Thyroid gland (tissue), 4 donors: ENCODE measurements around the gene NEK2. TPM values are rescaled to one million over a fixed set of nuclear protein-coding genes. Genes with fewer than 3 reads are reported as not detected.
A peak's percentile ranks its signal among the peaks of the same experiment; 100 is the strongest.

Experiments used
- DNase-seq, 2 donors: peaks; one replicate each; pipeline ENCODE4 v3.0.0-alpha.2; 2019
- H3K27ac ChIP-seq, 3 donors: fragments of 200-600 bp; sonication (generic); 1 replicate in 2 of 3; 2 replicates in 1 of 3; pipeline ENCODE4 v1.5.1; 2016 to 2019; ENCODE audit warnings: mild to moderate bottlenecking in 1 of 3, moderate library complexity in 1 of 3
- H3K27me3 ChIP-seq: fragments of 200-600 bp; sonication (generic); one replicate; pipeline ENCODE4 v1.5.1; 2019
- H3K36me3 ChIP-seq, 2 donors: fragments of 200-600 bp; sonication (generic); one replicate each; pipeline ENCODE4 v1.5.1; 2016 to 2019
- H3K4me1 ChIP-seq, 2 donors: fragments of 200-600 bp; sonication (generic); one replicate each; pipeline ENCODE4 v1.5.1; 2017 to 2019
- H3K4me3 ChIP-seq, 3 donors: fragments of 200-600 bp; sonication (generic); replicated peaks in 1 of 3; 1 replicate in 2 of 3; 2 replicates in 1 of 3; pipeline ENCODE4 v1.5.1; 2016; ENCODE audit warnings: mild to moderate bottlenecking in 1 of 3
- H3K9me3 ChIP-seq: fragments of 200-600 bp; sonication (generic); one replicate; pipeline ENCODE4 v1.5.1; 2017
- CTCF ChIP-seq, 6 experiments: fragments of 200-600 bp in 3 of 6; fragments of 450-650 bp in 3 of 6; sonication (generic) in 3 of 6; IDR thresholded peaks; one replicate each; pipeline ENCODE4 v1.5.1; 2016 to 2019; ENCODE audit warnings: antibody characterized with exemption in 6 of 6, mild to moderate bottlenecking in 2 of 6, inconsistent platforms in 1 of 6, moderate library complexity in 1 of 6
- POLR2A ChIP-seq, 2 donors: fragments of 450-650 bp; IDR thresholded peaks; one replicate each; pipeline ENCODE4 v1.6.1; 2017; ENCODE audit warnings: antibody characterized with exemption in 2 of 2, mild to moderate bottlenecking in 2 of 2, moderate library complexity in 1 of 2
- WGBS, 2 donors: methylation state at CpG; one replicate each; pipeline ENCODE4 v1.1.5; 2017; 5-methylcytosine and 5-hydroxymethylcytosine counted together
- intact Hi-C: fragments of 100-400 bp; cut with DNase I; formaldehyde crosslinking; loops from one replicate; pipeline ENCODE4 v1.15.1; 2023
- total RNA-seq, 4 donors: library from RNA; depleted of rRNA; stranded (reverse); fragments of >200 nt; gene quantifications; one replicate each; pipeline ENCODE4 v1.2.3, GENCODE V29; 2016

The NEK2 gene
- total RNA-seq, 4 donors from 2014 or later: 0.11 to 2.4 (median 0.40) TPM; not detected in 1

GRCh38 chr1:211633524-211633846, 41.9 kb downstream of the NEK2 start:
- WGBS, 2 donors: 87% methylated on average over 8 of the region's 8 CpGs

GRCh38 chr1:211632808-211633523, 42.5 kb downstream of the NEK2 start:
- DNase-seq: peak; percentile 90 to 92
- no peak overlapping the region for H3K4me3 ChIP-seq
- TF ChIP-seq CTCF (IDR thresholded peaks at IDR 0.05) (no peak), POLR2A (IDR thresholded peaks at IDR 0.05) (no peak)
- intact Hi-C loops: no loop called here
- no peaks in the 10 kb centered on the region for H3K9me3 ChIP-seq
- WGBS, 2 donors: 40 to 66% methylated on average over 1 to 5 of the region's 13 CpGs
- H3K4me1 ChIP-seq: peaks cover 7 to 14% of the 10 kb centered on the region in 2 donors
- no peaks in the 10 kb centered on the region for H3K27me3 ChIP-seq
- peak overlapping the region in 2 of 3 donors; percentile 49 to 56 for H3K27ac ChIP-seq
- H3K36me3 ChIP-seq: no peaks in the 10 kb centered on the region

More at GRCh38 chr1:211633524-211633846, 41.9 kb downstream of the NEK2 start:
- H3K9me3 ChIP-seq: no peaks in the 10 kb centered on the region
- H3K36me3 ChIP-seq: no peaks in the 10 kb centered on the region
- peaks cover 7 to 14% of the 10 kb centered on the region in 2 donors for H3K4me1 ChIP-seq
- DNase-seq: no peak
- H3K27ac ChIP-seq: no peak overlapping the region
- no peak for TF ChIP-seq CTCF (IDR thresholded peaks at IDR 0.05)
- no peak for TF ChIP-seq POLR2A (IDR thresholded peaks at IDR 0.05)
- H3K4me3 ChIP-seq: no peak overlapping the region
- H3K27me3 ChIP-seq: no peaks in the 10 kb centered on the region
- intact Hi-C loops: no loop called here

GRCh38 chr1:211632117-211632807, 43.2 kb downstream of the NEK2 start:
- H3K4me1 ChIP-seq: peaks cover 7 to 14% of the 10 kb centered on the region in 2 donors
- no peaks in the 10 kb centered on the region for H3K27me3 ChIP-seq
- 92% methylated on average over 13 to 16 of the region's 16 CpGs for WGBS, 2 donors
- H3K36me3 ChIP-seq: no peaks in the 10 kb centered on the region
- TF ChIP-seq POLR2A (IDR thresholded peaks at IDR 0.05) (no peak), CTCF (IDR thresholded peaks at IDR 0.05) (no peak)
- H3K27ac ChIP-seq: peak overlapping the region in 1 of 3 donors; percentile 56
- intact Hi-C loops: no loop called here
- no peak overlapping the region for H3K4me3 ChIP-seq
- no peaks in the 10 kb centered on the region for H3K9me3 ChIP-seq
- DNase-seq: no peak

- no peak for TF ChIP-seq POLR2A (IDR thresholded peaks at IDR 0.05)
- no peak for TF ChIP-seq CTCF (IDR thresholded peaks at IDR 0.05)
- no peak overlapping the region for H3K4me3 ChIP-seq
- intact Hi-C loops: no loop called here
- H3K9me3 ChIP-seq: no peaks in the 10 kb centered on the region
- H3K27ac ChIP-seq: no peak overlapping the region
- H3K36me3 ChIP-seq: no peaks in the 10 kb centered on the region
- DNase-seq: no peak
- no peaks in the 10 kb centered on the region for H3K27me3 ChIP-seq
- H3K4me1 ChIP-seq: peaks cover 7 to 14% of the 10 kb centered on the region in 2 donors
- 92 to 93% methylated on average over 6 of the region's 6 CpGs for WGBS, 2 donors
Observed at GRCh38 chr1:211631168-211631567, 44.3 kb downstream of the NEK2 start.
